ENCODE data around the gene TACC3. TPM values are rescaled to one million over a fixed set of nuclear protein-coding genes. Genes with fewer than 3 reads are reported as not detected.

The TACC3 gene
- total RNA-seq, 4 donors from 2014 or later = 4.6 to 15.6 (median 7.3) TPM

DNA sequence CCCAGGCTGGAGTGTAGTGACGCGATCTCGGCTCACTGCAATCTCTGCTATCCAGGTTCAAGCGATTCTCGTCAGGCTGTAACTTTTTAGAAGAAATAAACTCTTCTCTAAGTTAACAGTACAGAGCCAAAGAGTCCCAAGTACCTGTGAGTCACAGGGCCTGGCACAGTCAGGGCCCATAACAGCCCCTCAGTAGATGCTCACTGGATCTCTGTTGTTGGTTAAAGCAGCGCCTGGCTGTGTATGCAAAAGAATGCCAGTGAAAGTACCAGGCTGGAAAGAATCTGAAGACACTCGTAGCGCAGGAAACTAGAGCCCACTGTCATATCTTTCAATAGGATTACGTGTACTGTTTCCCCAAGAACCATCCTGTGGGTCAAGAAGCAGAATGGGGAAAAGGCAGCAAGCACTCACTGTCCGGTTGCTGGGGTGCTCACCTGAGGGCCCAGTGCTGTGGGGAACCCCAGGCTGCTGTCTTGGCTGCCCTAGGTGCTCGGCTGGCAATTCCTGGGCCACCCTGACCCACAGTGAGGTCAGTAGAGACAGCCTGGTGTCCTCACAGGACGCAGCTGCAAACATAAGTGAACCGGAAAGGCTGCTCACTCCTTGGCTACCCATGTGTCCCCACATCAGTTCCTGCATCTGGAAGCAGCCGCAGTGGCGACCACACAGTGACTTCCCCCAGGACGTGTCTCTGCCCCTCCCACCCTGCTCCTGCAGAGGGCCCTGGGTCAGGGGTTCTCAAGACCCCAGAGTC lies 6.1 kb upstream of the TACC3 start:
- Histone ChIP-seq H3K4me3 (no peak overlapping the region), H3K9me3 (no peaks in the 10 kb centered on the region), H3K27me3 (no peaks in the 10 kb centered on the region), H3K27ac (no peak overlapping the region), H3K4me1 (peaks cover 0 to 13% of the 10 kb centered on the region in 2 donors), H3K36me3 (no peaks in the 10 kb centered on the region)
- TF ChIP-seq, protein P1, sequence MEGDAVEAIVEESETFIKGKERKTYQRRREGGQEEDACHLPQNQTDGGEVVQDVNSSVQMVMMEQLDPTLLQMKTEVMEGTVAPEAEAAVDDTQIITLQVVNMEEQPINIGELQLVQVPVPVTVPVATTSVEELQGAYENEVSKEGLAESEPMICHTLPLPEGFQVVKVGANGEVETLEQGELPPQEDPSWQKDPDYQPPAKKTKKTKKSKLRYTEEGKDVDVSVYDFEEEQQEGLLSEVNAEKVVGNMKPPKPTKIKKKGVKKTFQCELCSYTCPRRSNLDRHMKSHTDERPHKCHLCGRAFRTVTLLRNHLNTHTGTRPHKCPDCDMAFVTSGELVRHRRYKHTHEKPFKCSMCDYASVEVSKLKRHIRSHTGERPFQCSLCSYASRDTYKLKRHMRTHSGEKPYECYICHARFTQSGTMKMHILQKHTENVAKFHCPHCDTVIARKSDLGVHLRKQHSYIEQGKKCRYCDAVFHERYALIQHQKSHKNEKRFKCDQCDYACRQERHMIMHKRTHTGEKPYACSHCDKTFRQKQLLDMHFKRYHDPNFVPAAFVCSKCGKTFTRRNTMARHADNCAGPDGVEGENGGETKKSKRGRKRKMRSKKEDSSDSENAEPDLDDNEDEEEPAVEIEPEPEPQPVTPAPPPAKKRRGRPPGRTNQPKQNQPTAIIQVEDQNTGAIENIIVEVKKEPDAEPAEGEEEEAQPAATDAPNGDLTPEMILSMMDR (IDR thresholded peaks at IDR 0.05) = no peak
- no peak for TF ChIP-seq POLR2A (IDR thresholded peaks at IDR 0.05)
- intact Hi-C loops (cut with DNase I; ENCODE audit: low total_unique reads) = no loop called here
- no peak for DNase-seq

DNA sequence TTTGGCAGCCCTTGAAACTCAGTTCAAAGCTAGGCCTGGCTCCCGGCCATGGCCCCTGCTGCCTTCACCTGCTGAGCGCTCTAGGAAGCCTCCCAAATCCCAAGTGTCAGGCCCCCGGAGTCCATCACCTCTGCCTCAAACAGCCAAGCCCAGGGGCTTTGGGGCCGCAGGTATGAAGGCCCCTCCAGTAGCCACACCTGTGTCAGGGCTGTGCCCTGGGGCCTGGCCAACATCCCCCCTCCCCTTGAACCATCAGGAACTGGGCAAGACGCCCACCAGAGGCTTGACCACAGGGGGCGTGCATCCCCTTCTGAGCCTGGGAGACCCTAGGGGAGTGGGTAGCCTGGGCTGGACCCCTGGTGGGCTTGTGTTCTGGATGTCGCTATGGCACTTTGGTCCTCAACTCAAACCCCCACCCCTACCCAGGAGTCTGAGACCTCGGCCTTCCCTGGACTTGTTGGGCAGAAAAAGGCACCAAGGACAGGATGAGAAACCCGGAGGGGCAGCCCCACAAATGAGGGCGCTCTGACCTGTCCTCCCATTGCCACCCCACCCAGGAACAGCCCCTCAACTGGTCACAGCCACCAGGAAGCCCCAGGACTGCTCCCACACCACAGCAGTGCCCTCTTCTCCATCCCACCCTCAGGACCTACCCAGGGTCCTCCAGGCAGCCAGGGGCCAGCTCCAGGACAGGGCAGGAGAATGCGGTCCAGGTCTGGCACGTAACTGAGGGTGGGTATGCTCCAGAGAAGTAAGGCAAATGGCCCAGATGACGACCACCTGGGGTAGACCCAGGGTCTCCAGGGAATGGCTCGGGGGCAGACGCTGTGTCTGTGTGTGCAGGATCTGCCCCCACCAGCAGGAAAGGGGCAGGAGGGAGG lies 5.0 kb upstream of the TACC3 start:
- H3K4me1 ChIP-seq = peaks cover 0 to 14% of the 10 kb centered on the region in 2 donors
- TF ChIP-seq, protein P1 (IDR thresholded peaks at IDR 0.05) = no peak
- no peak for TF ChIP-seq POLR2A (IDR thresholded peaks at IDR 0.05)
- no peaks in the 10 kb centered on the region for H3K36me3 ChIP-seq
- H3K4me3 ChIP-seq = no peak overlapping the region
- H3K27ac ChIP-seq = no peak overlapping the region
- no peaks in the 10 kb centered on the region for H3K27me3 ChIP-seq
- intact Hi-C loops (cut with DNase I; ENCODE audit: low total_unique reads) = no loop called here
- DNase-seq = no peak
- no peaks in the 10 kb centered on the region for H3K9me3 ChIP-seq

DNA sequence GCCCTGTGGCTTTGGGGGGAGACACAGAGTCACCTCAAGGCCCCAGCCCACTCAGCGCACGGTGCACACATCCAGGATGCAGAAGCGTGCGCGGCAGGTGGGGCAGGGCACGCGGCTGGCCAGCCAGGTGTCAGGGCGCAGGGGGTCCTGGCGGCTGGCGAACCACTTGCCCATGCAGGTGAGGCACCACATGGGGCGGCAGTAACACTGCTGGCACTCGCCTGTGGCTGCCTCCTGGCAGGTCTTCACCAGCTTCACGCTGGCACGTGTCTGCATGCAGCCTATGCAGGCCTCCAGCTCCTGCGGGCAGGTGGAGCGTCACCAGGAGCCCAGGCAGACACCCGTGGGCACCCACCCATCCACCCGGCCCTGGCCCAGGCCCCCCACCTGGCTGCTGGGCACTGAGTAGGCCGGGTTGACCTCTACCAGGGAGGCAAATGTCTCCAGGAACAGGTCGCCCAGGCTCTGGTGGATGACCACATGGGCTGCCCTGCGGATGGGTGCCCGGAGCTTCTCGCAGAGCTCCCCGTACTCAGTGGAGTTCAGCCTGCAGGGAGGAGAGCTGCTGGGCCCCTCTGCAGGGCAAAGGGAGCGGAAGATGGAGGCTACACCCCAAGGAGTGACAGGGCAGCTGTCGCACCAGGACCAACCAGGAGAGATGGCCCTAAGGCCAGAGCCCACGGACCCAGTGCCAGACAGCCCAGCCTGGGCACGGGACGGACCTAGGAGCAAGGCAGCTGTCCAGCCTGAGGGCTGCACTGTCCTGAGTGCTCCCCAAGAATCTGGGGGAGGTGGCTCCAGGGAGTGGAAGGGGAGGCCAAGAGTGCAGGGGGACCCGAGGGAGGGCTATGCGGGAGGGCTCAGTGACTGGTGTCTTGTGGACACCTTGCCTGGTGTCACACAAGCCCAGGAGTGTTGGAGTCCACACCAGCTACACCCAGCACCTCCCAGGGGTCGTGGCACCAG lies 3.9 kb upstream of the TACC3 start:
- intact Hi-C loops (cut with DNase I; ENCODE audit: low total_unique reads) = no loop called here

DNA sequence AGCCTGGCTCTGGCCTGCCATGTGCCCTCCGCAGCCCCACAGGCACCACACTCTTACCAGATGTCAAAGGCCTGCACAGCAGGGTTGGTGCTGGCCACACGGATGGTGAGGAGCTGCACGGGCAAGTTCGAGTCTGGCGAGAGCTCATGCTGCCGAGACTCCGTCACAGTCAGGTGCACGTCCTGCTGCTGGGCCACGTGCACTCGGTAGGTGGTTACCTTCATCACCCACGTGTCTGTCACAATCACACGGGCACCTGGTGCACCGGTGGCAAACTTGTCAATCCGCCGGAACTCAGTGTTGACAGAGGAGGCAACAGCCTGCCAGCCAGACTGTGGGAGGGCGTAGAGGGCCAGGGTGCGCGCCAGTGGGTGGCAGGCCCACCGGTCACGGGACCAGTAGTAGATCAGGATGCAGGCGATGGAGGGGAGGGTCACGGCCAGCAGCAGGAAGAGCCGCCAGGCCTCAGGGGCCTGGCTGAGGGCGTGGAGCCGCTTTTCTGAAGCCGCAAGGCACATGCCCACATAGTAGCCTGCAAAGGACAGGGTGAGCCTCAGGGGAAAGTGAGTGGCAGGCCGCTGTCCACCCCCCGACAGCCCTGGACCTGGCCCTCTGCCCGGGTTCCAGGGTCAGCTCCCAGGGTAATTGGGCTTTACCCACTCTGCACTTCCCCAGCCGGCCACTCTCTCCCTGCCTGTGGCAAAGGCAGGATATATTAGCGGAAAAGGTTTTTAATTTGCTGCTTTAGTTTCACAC lies 3.0 kb upstream of the TACC3 start:
- Histone ChIP-seq H3K4me3 (no peak overlapping the region), H3K27me3 (no peaks in the 10 kb centered on the region), H3K36me3 (no peaks in the 10 kb centered on the region), H3K27ac (no peak overlapping the region), H3K4me1 (peaks cover 0 to 20% of the 10 kb centered on the region in 2 donors), H3K9me3 (no peaks in the 10 kb centered on the region)
- TF ChIP-seq POLR2A (IDR thresholded peaks at IDR 0.05) = no peak
- TF ChIP-seq, protein P1 (IDR thresholded peaks at IDR 0.05) = no peak
- intact Hi-C loops (cut with DNase I; ENCODE audit: low total_unique reads) = no loop called here
- DNase-seq = no peak

More for the DNA sequence above, 3.9 kb upstream of the TACC3 start:
- Histone ChIP-seq H3K4me3 (no peak overlapping the region), H3K36me3 (no peaks in the 10 kb centered on the region), H3K9me3 (no peaks in the 10 kb centered on the region), H3K27ac (no peak overlapping the region), H3K4me1 (peaks cover 0 to 24% of the 10 kb centered on the region in 2 donors), H3K27me3 (no peaks in the 10 kb centered on the region)
- no peak for DNase-seq
- TF ChIP-seq, protein P1 (IDR thresholded peaks at IDR 0.05) = no peak
- no peak for TF ChIP-seq POLR2A (IDR thresholded peaks at IDR 0.05)

All from uterus (tissue), 4 donors.